ENCODE measurements around the gene FTCD.
"Not testable (repeated sequence)": the region's sequence is repeated elsewhere in the genome, so short reads cannot be mapped to it uniquely, and the experiment has no call there.

FTCD gene

DNA sequence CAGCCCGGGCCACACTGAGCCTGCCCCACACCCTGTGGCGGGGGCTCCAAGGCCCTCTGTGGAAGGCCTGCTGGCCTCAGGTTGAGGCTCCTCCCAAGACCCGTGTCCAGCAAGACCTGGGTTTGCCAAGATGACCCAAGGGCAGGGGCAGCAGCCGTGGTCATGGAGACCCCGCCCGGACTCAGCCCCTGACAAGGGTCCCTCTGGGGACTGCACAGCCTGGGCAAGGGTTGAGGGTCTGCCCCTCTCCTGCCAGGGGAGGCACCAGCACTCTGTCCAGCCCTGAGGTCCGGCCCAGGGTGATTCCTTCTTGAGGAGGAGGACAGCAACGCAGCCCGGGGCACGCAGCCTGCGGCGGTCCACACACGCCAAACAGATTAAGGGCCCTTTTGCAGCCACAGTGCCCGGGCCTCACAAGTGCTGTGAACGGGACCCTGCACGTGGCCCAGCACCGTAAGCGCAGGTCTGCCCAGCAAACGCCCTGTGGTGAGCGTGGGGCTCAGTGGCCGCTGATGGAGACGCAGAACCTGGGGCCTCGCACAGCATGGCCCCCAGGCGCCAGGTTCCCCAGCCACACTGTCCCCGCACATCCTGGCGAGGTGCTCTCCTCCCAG lies 25.5 kb upstream of the FTCD start:
- TF ChIP-seq, protein P1, sequence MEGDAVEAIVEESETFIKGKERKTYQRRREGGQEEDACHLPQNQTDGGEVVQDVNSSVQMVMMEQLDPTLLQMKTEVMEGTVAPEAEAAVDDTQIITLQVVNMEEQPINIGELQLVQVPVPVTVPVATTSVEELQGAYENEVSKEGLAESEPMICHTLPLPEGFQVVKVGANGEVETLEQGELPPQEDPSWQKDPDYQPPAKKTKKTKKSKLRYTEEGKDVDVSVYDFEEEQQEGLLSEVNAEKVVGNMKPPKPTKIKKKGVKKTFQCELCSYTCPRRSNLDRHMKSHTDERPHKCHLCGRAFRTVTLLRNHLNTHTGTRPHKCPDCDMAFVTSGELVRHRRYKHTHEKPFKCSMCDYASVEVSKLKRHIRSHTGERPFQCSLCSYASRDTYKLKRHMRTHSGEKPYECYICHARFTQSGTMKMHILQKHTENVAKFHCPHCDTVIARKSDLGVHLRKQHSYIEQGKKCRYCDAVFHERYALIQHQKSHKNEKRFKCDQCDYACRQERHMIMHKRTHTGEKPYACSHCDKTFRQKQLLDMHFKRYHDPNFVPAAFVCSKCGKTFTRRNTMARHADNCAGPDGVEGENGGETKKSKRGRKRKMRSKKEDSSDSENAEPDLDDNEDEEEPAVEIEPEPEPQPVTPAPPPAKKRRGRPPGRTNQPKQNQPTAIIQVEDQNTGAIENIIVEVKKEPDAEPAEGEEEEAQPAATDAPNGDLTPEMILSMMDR (IDR thresholded peaks at IDR 0.05; ENCODE audit: low read depth, low read length) = no peak
- no peak overlapping the region for H3K4me3 ChIP-seq (ENCODE audit: low read depth, low read length)

DNA sequence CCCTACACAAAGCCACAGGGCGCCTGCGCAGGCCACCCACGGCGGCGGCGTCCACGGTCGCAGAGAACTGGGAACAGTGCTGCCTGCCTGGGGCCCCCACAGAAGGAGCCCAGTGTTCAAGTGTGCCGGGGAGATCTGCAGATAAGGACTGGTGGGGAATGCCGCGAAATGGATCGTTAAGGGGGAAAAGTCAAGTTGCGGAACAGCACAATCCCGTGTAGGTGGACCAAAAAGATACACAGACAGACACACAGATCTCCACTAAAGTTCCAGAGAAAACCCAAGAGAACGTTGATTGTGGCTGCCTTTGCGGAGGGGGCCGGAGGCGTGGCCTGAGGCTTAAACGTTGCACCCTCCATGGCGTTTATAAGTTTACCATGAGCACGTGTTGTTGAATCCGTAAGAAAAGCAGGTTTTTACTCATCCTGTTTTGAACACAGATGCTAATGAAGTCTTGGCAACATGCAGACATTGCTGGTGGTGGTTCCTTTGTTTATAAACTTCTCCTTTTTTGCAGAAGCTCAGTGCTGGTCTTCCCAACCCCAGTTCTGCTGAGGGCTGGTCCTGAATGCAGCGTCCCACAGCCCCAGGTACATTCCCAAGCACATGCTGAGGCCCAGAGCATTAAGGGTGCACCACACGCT lies 24.8 kb upstream of the FTCD start:
- TF ChIP-seq, protein P1 (IDR thresholded peaks at IDR 0.05; ENCODE audit: low read depth, low read length) = no peak
- H3K4me3 ChIP-seq (ENCODE audit: low read depth, low read length) = no peak overlapping the region

DNA sequence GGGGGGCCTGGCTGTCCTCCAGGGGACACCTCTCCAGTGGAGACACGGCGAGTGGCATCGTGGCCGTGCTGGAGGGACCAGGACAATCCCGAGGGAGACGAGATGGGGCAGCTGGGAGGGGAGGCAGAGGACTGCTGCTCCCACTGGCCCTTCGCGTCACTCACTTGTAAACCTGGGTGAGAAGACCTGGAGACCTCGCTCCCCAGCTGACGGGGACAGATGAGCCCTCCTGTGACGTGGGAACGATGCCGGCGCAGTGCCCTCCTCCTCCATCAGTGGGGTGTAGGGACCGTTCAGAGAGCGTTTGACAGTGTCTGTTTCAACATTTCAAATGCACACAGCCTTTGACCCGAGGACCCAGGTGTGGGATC lies 24.3 kb upstream of the FTCD start:
- TF ChIP-seq, protein P1 (IDR thresholded peaks at IDR 0.05; ENCODE audit: low read depth, low read length) = no peak
- no peak overlapping the region for H3K4me3 ChIP-seq (ENCODE audit: low read depth, low read length)

DNA sequence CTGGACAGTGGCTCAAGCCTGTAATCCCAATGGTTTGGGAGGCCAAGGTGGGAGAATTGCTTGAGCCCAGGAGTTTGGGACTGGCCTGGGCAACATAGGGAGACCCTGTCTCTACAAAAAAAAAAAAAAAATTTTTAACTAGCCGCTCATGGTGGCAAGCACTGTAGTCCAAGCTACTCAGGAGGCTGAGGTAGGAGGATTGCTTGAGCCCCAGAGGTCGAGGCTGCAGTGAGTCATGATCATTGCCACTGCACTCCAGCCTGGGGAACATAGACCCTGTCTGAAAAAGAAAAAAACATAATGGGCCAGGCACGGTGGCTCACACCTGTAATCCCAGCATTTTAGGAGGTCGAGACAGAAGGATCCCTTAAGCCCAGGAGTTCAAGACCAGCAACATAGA lies 23.6 kb upstream of the FTCD start:
- no peak overlapping the region for H3K4me3 ChIP-seq (ENCODE audit: low read depth, low read length)
- TF ChIP-seq, protein P1 (IDR thresholded peaks at IDR 0.05; ENCODE audit: low read depth, low read length) = no peak

DNA sequence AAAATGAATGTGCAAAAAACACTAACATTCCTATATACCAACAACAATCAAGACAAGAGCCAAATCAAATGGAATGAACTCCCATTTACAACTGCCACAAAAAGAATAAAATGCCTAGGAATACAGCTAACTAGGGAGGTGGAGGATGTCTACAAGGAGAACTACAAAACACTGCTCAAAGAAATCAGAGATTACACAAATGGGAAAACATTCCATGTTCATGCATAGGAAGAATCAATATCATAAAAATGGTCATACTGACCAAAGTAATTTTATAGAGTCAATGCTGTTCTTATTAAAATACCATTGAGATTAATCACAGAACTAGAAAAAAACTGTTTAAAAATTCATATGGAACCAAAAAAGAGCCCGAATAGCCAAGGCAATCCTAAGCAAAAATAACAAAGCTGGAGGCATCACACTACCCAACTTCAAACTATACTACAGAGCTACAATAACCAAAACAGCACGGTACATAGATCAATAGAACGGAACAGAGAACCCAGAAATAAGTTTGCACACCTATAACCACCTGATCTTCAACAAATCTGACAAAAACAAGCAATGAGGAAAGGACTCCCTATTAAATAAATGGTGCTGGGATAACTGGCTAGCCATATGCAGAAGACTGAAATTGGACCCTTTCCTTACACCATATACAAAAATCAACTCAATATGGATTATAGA lies 21.2 kb upstream of the FTCD start:
- not testable (repeated sequence) for H3K4me3 ChIP-seq (ENCODE audit: low read depth, low read length)

DNA sequence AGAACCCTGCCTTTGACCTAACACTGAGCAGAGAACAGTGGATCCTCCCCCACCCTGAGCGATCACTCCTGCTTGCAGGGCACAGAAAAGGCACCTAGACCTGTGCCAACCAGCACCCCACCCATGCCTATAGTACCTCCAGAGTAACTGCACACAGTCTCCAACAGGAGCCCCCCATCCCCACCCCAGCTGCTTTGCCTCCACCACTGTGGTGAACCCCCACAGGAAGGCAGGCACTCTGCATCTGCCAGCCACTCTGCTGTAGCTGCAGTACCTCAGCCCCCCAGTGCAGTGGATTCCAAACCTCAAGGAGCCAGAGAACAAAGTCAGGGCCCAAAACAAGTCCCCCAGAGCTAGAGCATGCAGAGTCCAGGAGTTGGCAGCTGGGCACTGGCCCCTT lies 18.2 kb upstream of the FTCD start:
- H3K4me3 ChIP-seq (ENCODE audit: low read depth, low read length) = no peak overlapping the region
- TF ChIP-seq, protein P1 (IDR thresholded peaks at IDR 0.05; ENCODE audit: low read depth, low read length) = no peak

DNA sequence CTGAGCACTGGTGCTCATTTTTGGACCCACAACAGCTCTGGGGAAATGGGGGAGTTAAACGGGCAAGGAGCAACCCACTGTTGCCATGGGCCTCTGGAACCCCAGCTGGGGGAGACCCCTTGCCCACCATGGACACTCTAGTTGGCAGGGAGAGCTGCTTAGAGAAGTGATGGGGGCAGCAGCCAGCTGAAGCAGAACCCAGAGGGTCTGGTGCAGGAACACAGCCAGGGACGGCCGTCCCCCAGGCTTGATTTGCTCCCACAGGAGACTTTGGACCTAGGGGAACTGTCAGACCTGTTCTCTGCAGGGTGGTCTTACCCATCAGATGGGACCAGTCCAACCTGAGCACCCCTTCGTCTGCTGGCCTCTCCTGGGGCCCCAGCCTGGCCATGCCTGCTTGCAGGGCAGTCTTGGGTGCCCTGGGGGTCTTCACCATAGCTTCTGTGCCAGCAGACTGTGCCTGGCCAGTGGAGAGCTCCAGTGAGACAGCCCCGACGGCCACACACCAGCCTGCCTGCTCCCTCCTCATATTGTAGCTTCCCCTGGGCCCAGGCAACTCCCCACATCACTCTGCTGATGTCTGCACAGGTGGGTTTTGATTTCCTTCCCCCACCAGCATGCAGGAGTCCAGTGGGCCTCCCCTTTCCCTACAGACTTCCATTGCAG lies 17.6 kb upstream of the FTCD start:
- H3K4me3 ChIP-seq (ENCODE audit: low read depth, low read length) = no peak overlapping the region
- TF ChIP-seq, protein P1 (IDR thresholded peaks at IDR 0.05; ENCODE audit: low read depth, low read length) = no peak

All from WI38 (cell line).